ENCODE measurements around the gene CPED1.

DNA sequence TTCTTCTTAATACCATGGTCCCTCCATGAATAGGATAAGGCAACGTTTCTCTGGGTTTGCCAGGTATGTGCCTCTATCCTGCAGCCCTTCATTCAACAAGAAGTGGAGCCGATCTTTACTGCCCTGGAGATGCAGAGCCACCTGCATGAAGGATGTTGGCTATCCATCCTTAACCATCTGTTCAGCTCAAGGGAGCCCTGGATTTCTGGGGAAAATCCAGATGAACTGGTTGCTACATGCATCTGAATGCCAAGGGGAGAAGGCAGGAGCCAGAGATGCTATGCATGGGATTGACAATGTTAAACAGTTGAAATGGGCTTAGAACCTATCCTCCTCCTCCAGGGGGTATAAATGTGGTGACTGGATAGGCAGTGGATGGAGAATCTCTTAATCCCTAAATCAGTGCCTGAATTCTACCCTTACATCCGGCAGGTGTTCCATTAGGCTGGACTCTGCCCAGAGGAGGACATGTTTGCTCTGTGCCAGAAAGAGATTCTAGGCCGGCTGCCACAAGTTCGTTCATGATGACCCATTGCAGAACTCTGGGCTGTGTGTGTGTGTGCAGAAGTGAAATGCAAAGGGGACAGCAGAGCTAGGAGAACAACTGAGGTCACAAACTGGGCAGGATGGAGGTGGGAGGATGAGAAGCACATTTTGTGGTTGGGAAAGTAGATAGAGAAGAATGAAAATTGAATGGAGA, 15.6 kb downstream of the CPED1 start:
- TF ChIP-seq, protein P1, sequence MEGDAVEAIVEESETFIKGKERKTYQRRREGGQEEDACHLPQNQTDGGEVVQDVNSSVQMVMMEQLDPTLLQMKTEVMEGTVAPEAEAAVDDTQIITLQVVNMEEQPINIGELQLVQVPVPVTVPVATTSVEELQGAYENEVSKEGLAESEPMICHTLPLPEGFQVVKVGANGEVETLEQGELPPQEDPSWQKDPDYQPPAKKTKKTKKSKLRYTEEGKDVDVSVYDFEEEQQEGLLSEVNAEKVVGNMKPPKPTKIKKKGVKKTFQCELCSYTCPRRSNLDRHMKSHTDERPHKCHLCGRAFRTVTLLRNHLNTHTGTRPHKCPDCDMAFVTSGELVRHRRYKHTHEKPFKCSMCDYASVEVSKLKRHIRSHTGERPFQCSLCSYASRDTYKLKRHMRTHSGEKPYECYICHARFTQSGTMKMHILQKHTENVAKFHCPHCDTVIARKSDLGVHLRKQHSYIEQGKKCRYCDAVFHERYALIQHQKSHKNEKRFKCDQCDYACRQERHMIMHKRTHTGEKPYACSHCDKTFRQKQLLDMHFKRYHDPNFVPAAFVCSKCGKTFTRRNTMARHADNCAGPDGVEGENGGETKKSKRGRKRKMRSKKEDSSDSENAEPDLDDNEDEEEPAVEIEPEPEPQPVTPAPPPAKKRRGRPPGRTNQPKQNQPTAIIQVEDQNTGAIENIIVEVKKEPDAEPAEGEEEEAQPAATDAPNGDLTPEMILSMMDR (IDR thresholded peaks at IDR 0.05): no peak
- no peak for TF ChIP-seq EZH2 (IDR thresholded peaks at IDR 0.05)
